22Rv1 (cell line): ENCODE measurements around the gene OR4D1.

Source experiments
- CTCF ChIP-seq: fragments of 450-650 bp; IDR thresholded peaks from 2 replicates; pipeline ENCODE4 v1.5.1; 2017; ENCODE audit warnings: mild to moderate bottlenecking
- ZFX ChIP-seq: fragments of 450-650 bp; IDR thresholded peaks from 2 replicates; pipeline ENCODE4 v1.6.1; 2017; ENCODE audit warnings: antibody characterized with exemption, borderline replicate concordance

GRCh38 chr17:58156839-58157803 is 8.9 kb downstream of the OR4D1 start:
- TF ChIP-seq CTCF (no peak), ZFX (no peak)
